NCI-H2081 (cell line): Measurements from ENCODE around the gene SHISAL2A.
A peak's percentile ranks its signal among the peaks of the same experiment; 100 is the strongest.

Experiments
- DNase-seq, 2 experiments: peaks; one replicate each; lab custom pipeline; 2025; lab: John Stamatoyannopoulos, UW

The SHISAL2A gene

GRCh38 chr1:52659851-52660596, 27.1 kb downstream of the SHISAL2A start:
- DNase-seq, result no peak

DNA sequence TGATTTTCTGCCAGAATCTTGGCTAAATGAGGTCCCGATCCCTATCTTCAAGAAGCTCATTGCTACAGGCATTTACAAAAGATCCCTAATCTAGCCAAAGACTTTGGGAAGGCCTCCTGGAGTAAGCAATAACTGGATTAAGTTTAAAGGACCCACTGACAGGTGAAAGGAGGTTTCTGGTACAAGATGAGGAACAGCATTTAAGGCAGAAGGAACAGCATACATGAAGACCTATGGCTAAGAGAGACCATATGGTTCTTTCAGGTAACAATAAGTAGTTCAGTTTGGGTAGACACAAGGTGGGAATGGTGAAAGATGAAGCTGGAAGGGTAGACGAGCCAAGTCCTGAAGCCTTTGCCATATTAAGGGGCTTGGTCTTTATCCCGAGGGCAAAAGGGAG, 27.8 kb downstream of the SHISAL2A start:
- no peak for DNase-seq

- peak; percentile 54 to 68 for DNase-seq
Measured at GRCh38 chr1:52662645-52663313, 29.8 kb downstream of the SHISAL2A start.

DNA sequence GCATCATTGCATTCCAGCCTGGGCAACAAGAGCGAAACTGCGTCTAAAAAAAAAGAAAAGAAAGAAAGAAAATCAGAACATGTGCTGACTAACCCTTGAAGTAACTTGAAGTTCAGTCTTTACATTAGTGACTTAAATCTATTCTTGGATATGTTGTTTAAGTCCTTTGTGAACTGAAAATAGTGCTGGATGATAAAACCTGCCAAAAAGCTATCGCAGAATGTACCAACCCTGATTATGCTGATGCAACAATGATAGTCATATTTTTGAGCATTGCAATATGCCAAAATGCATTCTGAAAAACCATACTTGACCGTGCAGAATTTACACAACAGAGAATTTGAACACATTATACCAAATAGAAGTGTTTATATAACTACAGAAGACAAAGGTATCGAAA, 30.7 kb downstream of the SHISAL2A start:
- no peak for DNase-seq

DNA sequence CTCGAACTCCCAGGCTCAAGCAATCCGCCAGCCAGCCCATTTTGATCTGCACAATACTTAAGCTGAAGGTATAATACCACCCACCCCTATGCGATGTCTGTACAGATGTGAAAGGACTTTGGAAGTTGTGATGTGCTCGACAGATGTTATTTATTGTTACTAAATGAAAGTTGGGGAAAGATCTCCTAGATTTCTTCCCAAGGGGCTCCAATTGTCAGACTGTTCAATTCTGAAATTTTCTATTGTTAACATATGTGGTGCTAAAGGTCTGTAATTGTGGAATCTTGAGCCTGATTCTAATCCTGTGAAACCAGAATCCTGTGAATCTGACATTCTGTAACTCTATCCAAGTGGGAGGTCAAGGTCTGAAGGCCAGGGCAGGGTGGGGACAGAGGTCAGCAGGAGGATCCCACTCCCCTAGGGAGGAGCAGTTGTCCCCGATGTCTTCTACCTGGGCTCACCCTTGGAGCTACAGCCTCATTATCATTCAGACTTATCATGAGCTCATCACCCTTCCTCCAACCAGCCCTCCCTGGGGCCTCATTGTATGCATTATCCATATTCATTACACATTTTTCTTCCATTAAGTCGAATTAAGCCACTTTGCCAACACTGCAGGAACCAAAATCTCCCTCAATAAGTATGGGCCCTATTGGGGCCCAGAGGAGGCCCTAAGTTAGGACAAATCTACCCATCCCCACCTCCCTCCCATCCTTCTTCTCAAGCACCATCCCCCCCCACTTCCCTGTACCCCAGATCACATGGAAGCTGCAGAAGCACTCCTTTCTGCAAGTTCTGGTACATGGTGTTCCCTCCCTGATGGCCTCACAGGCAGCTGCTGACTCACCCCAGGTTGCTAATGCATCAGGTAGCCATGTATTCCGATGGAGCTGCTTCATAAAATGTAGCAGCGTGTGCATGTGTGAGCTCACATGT, 32.3 kb downstream of the SHISAL2A start:
- no peak for DNase-seq

DNA sequence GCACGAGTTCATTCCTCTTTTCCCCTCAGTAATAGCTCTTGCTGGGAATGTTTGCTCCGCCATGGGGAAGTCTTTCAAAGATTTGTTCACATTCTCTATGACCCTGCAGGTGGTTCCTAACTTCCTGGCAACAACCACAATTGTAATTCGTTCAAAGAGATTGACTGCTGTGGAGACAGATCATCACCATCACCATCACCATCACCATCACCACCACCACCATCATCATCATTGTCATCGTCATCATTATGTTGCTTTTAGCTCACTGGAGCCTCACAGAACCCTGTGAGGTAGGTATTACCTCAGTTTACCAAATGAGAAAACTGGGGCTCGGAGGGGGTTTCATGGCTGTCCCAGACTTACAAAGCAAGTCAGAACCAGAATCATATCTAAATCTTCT, 34.3 kb downstream of the SHISAL2A start:
- no peak for DNase-seq

DNA sequence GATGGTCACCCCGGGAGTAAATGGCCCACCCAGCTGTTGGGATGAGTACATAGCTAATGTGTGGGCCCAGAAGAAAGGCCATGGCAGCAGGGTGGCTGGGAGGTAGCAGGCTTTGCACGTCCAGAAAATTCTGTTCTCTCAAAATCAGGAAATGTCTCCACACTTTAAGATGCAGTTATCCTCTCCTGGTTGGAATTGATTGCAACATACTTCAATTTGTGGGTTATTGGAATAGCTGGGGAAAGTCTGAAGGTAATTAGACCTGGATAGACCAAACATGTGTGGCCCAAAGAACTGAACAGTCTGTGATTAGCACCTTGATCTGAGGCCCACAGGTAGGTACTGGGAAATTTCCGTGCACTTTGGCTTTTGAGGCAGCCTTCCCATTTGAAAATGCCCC, 35.0 kb downstream of the SHISAL2A start:
- no peak for DNase-seq

GRCh38 chr1:52668711-52669110, 35.7 kb downstream of the SHISAL2A start:
- DNase-seq, result no peak

- DNase-seq, result no peak
Measured at GRCh38 chr1:52669696-52670095, 36.7 kb downstream of the SHISAL2A start.

- DNase-seq, result no peak
Measured at GRCh38 chr1:52670604-52671003, 37.6 kb downstream of the SHISAL2A start.

DNA sequence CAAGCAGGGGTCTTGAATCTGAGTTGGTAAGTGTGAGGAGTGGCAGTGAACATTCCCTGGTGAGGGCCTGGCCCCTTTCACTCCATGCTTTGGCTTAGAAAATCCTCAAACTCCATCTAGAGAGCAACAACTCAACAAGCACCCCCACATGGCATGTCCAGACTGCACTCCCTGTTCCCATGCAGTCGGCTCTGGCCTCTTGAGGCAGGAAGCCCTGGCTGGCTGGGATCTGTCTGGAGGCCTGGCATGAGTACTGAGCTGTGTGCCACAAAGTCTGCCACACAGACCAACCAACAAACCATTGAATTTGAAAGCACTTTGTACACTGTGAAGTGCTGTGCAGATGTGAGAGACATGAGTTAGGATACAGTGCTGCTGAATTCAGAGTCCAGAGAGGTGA, 40.0 kb downstream of the SHISAL2A start:
- DNase-seq, result no peak

DNA sequence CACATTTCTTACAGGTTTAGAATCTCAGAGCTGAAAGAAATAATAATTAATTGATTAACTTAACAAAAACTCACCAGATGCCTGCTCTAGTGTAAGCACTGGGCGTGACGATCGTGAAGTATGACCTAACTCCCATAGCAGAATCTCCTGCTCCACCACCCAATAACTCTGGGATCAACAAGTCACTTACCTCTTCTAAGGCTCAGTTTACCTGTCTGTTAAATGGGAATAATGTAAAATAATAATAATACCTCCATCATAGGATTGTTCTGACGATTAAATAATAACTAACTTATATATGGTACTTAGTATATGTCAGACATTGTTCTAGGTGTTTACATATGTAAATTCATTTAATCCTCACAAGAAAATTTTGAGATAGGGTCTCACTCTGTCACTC, 40.5 kb downstream of the SHISAL2A start:
- no peak for DNase-seq

DNA sequence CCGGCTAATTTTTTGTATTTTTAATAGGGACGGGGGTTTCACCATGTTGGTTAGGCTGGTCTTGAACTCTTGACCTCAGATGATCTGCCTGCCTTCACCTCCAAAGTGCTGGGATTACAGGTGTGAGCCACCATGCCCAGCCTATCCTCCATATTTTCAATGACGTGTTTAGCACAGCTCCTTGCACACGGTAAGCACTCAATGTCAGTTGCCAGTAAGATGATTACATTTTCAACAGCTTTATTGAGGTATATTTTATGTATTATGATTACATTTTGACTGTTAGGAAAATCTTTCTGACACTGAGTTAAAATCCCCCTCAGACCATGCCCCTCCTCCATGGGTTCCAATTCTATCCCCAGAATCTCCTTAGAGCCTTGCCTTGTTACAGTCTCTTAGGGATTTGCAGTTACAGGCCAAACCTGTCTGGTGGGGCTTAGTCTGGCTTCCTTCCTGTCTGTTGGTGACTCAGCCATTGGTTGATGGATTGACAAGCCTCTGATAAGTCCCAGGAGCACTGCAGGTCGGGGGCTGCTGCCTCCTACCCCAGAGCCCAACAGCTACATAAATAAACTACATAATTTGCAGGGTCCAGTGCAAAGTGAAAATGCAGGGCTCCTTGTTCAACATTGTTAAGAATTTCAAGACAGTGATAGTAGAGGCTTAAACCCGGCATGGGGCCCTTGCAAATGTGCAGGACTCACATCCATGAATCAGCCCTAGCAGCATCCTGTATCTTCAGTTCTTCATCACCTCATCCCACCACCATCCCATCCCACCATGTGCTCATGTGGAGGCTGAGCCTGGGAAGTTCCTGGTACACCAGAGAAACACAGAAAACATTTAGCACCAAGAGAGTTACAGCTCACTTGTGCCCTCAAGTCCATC, 41.8 kb downstream of the SHISAL2A start:
- no peak for DNase-seq

- DNase-seq, result no peak
Measured at GRCh38 chr1:52676249-52676903, 43.4 kb downstream of the SHISAL2A start.

DNA sequence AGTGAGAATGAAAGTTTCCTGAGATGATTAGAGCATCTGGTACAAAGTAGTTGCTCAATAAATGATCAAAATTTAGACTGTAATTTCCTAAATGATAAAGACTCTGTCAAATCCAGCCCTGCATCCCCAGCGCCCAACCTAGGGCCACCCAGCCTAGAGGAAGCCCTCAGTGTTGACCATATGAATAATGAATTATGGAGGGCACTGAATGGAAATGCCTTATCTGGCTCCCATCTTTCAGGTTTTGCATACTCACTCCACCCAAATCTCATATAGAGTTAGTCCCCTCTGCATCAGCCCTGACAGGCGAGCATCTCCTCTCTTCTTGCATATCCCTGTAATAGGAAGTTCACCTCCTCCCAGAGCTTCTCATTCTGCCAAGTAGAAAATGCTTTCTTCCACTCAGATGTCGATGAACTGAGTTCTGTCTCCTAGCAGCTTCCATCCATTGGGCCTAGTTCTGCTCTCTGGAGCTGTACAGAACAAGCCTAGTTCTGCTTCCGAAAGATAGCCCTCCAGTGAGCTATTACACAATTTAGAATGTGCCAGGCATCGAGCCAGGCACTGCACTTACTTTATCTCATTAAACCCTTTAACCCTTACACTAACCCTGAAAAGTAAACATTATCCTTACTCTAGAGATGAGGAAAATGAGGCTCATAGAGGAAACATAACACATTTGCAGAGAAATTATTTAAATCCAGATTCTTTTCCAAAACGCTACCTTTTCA, 44.3 kb downstream of the SHISAL2A start:
- DNase-seq, result no peak

- peak in 1 of 2 experiments; percentile 3 for DNase-seq
Measured at GRCh38 chr1:52679048-52679447, 46.1 kb downstream of the SHISAL2A start.

GRCh38 chr1:52679498-52679897, 46.5 kb downstream of the SHISAL2A start:
- DNase-seq, result no peak

GRCh38 chr1:52680353-52680752, 47.4 kb downstream of the SHISAL2A start:
- no peak for DNase-seq

DNA sequence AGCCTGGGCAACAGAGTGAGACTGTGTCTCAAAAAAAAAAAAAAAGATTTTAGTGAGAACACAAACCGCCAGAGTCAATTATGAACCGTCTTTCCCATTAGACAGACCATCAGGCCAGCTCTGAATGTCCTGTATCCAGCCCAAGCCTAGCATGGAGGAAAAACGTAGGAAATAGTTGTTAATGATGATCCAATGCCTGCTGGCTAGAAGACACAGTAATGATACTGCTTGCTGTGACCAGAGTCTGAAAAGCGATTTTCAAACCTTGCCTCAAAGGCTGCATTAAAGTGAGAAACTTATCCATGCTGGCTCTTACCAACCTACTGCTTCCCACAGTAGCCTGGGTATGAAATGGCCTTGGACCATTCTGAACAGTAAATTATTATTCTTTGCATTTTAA, 48.2 kb downstream of the SHISAL2A start:
- DNase-seq, result no peak

- no peak for DNase-seq
Measured at GRCh38 chr1:52683367-52683940, 50.5 kb downstream of the SHISAL2A start.
